ENCODE results near the gene CNTN4.
"Not testable (repeated sequence)": the region's sequence is repeated elsewhere in the genome, so short reads cannot be mapped to it uniquely, and the experiment has no call there.

Gene CNTN4

DNA sequence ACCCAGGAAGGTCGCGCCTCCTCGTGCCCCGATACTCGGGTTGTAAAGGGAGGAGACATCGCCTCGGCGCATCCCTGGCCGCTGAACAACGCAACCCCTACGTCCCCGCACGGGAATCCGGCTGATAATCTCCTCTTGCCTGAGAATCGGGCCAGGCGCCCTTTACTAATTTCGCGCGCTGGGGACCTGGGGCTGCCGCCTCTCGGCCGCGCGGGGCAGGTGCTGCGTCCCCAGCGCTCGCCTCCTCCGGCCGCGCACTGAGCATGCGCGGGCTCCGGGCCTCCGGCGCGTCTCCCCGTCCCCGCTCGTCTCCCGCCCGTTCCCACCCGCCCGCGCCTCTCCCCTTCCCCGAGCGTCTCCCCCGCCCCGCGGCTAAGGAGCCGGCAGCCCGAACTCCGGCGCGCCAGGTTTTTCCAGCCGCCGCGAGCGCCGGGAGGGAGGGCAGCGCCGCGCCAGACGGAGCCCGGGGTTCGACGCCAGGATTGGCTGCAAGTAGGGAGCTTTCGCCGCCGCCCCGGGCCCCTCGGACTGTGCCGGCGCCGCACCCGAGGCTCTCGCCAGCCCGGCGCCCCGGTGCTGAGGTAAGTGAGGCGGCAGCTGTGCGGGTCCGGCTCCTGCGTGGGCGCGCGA, at the start of gene CNTN4:
CNTN4 (plus strand) TSS at position 469 of the 630 bp plus-strand sequence.
- DNase-seq (ENCODE audit: low read depth): peak; percentile 15
- TF ChIP-seq, protein P1, sequence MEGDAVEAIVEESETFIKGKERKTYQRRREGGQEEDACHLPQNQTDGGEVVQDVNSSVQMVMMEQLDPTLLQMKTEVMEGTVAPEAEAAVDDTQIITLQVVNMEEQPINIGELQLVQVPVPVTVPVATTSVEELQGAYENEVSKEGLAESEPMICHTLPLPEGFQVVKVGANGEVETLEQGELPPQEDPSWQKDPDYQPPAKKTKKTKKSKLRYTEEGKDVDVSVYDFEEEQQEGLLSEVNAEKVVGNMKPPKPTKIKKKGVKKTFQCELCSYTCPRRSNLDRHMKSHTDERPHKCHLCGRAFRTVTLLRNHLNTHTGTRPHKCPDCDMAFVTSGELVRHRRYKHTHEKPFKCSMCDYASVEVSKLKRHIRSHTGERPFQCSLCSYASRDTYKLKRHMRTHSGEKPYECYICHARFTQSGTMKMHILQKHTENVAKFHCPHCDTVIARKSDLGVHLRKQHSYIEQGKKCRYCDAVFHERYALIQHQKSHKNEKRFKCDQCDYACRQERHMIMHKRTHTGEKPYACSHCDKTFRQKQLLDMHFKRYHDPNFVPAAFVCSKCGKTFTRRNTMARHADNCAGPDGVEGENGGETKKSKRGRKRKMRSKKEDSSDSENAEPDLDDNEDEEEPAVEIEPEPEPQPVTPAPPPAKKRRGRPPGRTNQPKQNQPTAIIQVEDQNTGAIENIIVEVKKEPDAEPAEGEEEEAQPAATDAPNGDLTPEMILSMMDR (IDR thresholded peaks at IDR 0.05; ENCODE audit: low read depth, low read length, missing control alignments): peak; percentile 17
- in situ Hi-C loops (cut with HindIII; ENCODE audit: low sequenced_read_pairs): no loop called here
- peak within 1 kb of the TSS; percentile 39 for H3K4me3 ChIP-seq (ENCODE audit: low read depth, low read length)

DNA sequence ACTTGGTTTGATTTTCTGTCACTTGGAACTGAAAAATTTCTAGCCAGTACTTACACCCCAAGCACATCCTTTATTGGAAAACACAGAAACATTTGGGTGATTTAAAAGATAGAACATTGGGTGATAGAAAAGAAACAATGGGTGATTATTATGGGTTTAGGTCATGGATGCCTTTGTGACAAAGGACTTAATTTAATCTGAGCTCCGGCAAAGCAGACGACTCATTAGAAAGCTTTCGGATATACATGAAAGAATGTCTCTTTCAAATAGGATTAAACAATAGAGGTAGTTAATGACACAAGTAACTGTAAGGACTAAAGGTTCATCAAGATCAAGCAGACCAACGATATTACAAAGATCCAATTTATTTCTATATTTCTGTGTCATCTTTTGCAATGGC, 37.3 kb upstream of the CNTN4 start:
- TF ChIP-seq, protein P1 (IDR thresholded peaks at IDR 0.05; ENCODE audit: low read depth, low read length, missing control alignments): no peak
- in situ Hi-C loops (cut with HindIII; ENCODE audit: low sequenced_read_pairs): no loop called here
- no peak for DNase-seq (ENCODE audit: low read depth)
- no peak overlapping the region for H3K4me3 ChIP-seq (ENCODE audit: low read depth, low read length)

GRCh38 chr3:2071531-2071930, 27.1 kb upstream of the CNTN4 start:
- in situ Hi-C loops (cut with HindIII; ENCODE audit: low sequenced_read_pairs): no loop called here

DNA sequence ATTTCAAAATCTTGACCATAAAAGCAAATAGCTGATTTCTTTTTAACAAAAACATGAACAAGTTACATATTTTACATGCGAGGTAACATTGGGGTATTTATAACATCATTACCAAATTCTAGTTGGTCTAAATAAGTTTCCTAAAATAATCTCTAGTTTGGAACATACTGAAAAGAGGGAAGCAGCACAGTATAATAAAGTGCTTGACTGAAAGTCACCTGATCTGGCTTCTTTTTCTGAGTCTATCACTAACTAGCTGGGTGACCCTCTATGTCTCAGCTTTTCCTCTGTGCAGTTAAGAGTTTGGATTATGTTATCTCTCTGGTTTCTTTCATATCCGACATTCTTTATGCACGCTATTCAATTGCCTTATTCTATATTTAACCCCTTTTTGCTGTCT, 19.8 kb upstream of the CNTN4 start:
- DNase-seq (ENCODE audit: low read depth): no peak
- H3K4me3 ChIP-seq (ENCODE audit: low read depth, low read length): no peak overlapping the region
- TF ChIP-seq, protein P1 (IDR thresholded peaks at IDR 0.05; ENCODE audit: low read depth, low read length, missing control alignments): no peak
- in situ Hi-C loops (cut with HindIII; ENCODE audit: low sequenced_read_pairs): no loop called here

More at GRCh38 chr3:2071531-2071930, 27.1 kb upstream of the CNTN4 start:
- TF ChIP-seq, protein P1 (IDR thresholded peaks at IDR 0.05; ENCODE audit: low read depth, low read length, missing control alignments): no peak
- H3K4me3 ChIP-seq (ENCODE audit: low read depth, low read length): no peak overlapping the region
- DNase-seq (ENCODE audit: low read depth): no peak

DNA sequence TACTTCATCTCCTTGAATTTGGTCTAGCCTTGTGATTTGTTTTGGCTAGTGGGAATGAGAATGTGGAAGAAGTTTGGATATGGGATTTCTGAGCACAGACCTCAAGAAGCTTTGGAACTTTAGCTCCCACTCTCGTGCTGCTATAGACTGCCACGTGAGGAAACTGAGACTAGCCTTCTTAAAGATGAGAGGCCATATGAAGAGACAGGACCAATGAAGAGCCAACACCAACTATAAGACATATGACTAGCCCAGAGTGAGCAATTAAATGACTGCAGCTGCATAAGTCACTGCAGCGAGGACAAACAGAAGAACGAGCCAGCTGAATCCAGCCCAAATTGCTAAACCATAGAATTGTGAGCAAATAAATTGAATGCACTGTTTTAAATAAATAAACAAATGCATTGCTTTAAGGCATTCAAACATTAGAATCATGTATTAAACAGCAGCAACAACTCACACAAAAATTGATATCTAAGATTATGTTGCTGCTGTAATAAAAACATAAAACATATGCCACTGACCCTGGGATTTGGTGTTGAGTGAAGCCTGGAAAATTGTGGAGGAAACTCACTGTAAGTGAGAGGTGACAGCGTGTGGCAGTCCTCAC, 15.7 kb upstream of the CNTN4 start:
- TF ChIP-seq, protein P1 (IDR thresholded peaks at IDR 0.05; ENCODE audit: low read depth, low read length, missing control alignments): no peak
- no peak for DNase-seq (ENCODE audit: low read depth)
- in situ Hi-C loops (cut with HindIII; ENCODE audit: low sequenced_read_pairs): no loop called here
- H3K4me3 ChIP-seq (ENCODE audit: low read depth, low read length): no peak overlapping the region

DNA sequence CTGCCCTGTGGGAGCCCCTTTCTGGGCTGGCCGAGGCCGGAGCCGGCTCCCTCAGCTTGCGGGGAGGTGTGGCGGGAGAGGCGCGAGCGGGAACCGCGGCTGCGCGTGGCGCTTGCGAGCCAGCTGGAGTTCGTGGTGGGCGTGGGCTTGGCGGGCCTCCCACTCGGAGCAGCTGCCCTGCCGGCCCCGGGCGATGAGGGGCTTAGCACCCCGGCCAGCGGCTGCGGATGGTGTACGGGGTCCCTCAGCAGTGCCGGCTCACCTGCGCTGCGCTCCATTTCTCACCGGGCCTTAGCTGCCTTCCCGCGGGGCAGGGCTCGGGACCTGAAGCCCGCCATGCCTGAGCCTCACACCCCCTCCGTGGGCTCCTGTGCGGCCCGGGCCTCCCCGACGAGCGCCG, 15.1 kb upstream of the CNTN4 start:
- in situ Hi-C loops (cut with HindIII; ENCODE audit: low sequenced_read_pairs); DNase-seq (ENCODE audit: low read depth); H3K4me3 ChIP-seq (ENCODE audit: low read depth, low read length): not testable (repeated sequence)
